ENCODE measurements around the gene SPDEF. TPM values are rescaled to one million over a fixed set of nuclear protein-coding genes. Genes with fewer than 3 reads are reported as not detected.

Gene SPDEF
- polyA plus RNA-seq, 10 donors = 0.07 to 0.09 (median 0.08) TPM; not detected in 7

DNA sequence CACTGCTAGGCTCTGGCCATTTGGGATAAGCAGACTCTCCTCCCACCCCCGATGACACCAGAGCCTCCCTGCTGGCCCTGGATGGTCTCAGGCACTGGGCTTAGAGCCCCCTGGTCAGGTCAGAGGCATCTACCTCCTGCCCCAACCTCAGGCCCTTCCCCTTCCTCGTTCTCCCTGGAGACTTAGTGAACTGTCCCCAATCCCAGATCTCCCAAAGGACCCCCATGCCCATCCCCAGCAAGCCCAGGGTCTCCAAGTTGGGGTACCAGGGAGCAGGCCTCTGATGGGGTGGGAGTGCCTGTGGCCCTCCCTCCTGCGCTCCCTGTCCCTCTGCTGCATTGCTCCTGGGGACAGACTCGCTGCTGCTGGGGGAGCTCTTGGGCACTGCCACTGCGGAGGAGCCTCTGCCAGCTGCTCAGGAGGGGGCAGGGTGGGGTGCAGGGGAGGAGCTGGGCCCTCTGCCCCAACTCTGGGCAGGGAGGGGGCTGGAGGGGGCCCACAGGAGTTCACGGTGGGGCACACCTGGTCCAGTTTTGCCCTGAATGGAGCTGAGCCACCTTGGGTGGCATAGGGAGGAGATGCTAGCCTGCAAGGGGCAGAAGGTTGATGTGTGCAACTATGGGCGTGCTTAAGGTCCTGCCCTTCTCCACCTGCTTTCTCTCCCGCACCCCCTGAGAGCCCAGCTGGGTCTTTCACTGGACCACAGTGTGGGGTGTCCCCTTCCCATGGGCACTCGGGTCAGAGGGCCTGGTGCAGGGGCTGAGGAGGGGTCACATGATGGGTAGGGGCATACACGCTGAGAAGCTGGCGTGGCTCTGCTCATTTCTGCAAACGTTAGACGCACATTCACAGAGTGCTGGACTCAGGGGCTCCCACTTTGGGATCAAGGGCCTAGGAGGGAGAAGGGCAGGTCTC, 40.4 kb downstream of the SPDEF start:
- DNase-seq = no peak

DNA sequence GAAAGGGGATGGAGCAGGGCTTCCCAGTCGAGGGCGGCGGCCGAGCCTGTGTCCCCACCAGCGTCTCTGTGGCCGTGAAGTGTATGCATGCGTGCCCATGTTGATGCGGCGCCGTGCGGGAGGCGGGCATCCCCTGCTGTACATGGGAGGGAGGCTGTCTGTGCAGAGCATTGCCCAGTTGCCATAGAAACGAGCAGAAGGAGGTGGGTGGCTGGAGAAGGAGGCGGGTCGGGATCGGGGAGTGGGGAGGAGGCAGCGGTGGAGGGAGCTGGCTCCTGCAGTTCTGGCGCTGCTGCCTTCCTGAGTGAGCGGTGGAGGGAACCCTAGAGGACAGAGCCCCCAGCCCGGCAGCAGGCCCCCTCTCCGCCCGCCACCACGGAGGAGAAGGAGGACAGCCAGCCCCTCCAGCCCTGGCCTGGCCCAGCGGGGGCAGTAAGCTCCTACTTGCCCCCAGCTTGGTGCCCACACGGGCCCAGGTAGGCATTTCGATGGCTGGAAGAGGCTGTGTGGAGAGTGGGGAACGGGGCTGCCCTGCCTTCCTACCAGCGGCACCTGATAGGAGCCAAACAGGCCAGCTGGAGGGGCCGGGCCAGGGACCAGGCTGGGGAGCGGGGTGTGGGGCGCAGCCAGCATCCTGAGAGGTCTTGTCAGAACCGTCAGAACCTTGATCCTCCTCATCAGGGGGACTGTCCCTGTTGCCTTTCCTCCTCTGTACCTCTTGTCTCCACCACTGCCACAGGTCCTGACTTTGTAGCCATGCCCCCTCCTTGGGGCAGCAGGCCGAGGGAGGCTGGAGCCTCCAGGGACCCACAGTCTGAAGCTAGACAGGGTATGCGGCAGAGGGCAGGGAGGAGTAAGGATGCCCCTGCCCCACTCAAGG, 41.3 kb downstream of the SPDEF start:
- peak in 2 of 3 donors; percentile 51 to 80 for DNase-seq

GRCh38 chr6:34514112-34514511, 42.0 kb downstream of the SPDEF start:
- no peak for DNase-seq

DNA sequence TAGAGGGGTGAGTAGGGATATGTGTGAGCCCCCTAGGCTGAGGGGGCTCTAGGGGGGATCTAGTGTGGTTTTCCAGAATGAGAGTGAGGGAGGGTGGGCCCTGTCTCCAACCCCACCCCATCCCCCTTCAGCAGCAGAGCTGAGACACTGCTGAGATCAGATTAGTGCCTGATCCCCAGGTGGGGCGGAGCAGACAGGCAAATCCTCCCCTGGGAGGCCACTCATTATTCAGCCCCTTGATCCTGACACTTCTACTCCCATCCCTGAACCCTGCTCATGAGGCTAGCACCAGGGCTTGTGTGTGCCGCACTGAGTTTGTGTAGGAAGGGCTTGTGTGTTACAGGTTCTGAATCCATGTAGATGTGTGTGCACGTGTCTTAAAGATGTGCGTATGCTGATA, 42.5 kb downstream of the SPDEF start:
- DNase-seq = no peak

GRCh38 chr6:34512738-34513115, 43.4 kb downstream of the SPDEF start:
- no peak for DNase-seq

DNA sequence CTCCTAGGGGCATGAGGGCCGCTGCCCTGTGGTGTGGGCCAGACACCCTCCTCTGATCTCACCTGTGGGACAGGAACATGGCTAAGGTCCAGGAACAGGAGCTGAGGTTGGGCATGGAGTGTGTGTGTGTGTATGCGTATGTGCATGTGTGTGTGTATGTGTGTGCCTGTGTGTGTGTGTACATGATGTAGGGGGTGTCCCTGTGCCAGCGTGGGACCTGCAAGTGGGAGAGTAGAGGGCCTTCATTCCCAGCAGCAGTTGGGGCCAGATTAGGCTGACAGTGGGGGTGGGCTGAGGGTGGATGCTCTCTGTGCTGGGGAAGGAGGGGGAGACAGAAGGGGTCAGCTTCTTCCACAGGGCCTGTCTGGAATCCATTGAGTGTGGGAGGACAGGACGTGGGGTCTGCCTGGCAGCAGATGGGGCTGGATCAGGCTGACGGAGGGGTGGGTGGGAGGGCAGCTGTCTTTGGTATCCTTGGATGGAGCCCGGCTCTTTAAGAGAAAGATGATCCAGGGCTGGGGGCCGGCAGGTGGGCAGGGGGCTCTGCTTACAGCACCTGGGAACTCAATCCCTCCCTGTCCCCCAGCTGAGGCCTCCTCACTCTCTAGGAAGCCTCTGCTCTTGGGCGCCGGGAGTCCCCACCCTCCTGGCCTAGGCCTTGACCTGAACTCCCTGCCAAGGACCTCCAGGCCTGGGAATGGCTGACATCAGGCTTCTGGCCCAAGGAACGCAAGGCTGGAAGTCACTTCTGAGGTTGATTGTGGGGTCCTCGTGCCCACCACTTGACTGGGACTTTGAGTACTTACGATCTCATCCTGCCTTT, 44.0 kb downstream of the SPDEF start:
- no peak for DNase-seq

GRCh38 chr6:34511214-34511914, 44.8 kb downstream of the SPDEF start:
- no peak for DNase-seq

GRCh38 chr6:34510299-34510698, 45.8 kb downstream of the SPDEF start:
- no peak for DNase-seq

DNA sequence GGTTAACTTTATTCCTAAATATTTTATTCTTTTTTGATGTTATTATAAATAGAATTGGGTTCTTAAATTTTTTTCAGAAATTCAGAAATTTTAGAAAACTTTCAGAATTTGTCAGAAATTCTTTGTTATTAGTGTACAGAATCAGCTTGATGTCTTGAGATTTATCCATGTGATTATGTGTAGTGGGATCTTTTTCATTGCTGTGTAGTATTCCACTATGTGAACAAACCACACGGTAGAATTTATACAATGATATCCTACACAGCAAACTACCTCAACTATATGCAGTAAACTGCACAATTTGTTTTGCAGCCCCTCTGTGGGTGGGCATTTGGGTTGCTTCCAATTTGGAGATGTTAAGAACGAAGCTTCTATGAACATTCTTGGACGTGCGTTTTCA, 46.3 kb downstream of the SPDEF start:
- DNase-seq = no peak

GRCh38 chr6:34508425-34508824, 47.7 kb downstream of the SPDEF start:
- DNase-seq = no peak

- no peak for DNase-seq
Observed at GRCh38 chr6:34506718-34507117, 49.4 kb downstream of the SPDEF start.

GRCh38 chr6:34497411-34497810, 58.7 kb downstream of the SPDEF start:
- no peak for DNase-seq

GRCh38 chr6:34496103-34496685, 59.9 kb downstream of the SPDEF start:
- no peak for DNase-seq

DNA sequence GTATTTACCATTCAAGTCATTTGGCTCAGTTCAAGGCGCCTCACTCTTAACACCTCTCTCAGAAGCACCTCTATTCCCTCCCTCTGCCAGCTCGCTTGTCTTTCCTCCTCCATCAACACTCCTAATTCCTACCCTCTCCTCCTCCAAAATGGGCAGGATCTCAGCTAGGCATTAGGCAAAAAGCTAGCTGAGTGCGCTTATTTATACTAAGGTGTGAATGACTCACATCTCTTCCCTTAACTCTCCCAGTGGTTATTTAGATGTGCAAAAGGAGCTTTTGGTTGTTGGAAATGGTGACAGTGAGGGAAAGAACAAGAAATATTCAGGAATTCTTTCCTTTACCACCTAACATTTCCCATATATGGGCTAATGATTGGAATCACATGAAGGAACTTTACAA, 61.2 kb downstream of the SPDEF start:
- DNase-seq = no peak

GRCh38 chr6:34493344-34493743, 62.8 kb downstream of the SPDEF start:
- DNase-seq = no peak

GRCh38 chr6:34491091-34491430, 65.1 kb downstream of the SPDEF start:
- DNase-seq = peak; percentile 41 to 88 (median 70)

GRCh38 chr6:34490390-34491090, 65.6 kb downstream of the SPDEF start:
- peak in 2 of 3 donors; percentile 19 to 29 for DNase-seq

DNA sequence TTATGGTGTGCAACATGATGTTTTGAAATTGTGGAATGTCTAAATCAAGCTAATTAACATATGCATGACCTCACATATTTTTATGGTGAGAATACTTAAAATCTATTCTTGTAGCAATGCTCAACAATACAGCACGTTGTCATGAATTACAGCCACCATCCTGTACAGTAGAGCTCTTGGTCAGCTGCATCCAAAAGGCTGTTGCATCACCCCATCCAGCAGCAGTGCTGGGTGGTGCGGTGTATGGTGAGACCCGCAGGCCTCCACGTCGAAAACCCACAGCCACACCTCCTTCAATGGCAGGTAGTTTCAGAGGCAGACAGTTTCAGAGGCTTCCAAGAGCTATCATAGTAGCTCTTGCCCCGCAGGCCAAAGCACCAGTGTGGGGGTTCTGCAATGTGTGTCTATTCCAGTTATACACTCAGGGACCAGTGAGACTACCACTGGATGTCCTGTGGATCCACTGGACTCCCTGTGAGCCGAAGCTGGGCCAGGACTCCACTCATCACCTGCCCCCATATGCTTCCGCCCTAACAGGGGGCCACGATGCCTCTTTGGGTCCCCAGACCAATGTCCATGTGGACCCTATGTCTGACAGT, 66.8 kb downstream of the SPDEF start:
- DNase-seq = no peak

Data from muscle of back (tissue), 11 donors.